HepG2 (cell line): ENCODE measurements around the gene TMEM39A. TPM values are rescaled to one million over a fixed set of nuclear protein-coding genes. Genes with fewer than 3 reads are reported as not detected.

Experiments used
- MAFG ChIP-seq: sonication (generic); formaldehyde crosslinking; IDR thresholded peaks from 2 replicates; pipeline ENCODE4 v1.5.1; 2020; ENCODE audit warnings: mild to moderate bottlenecking, missing genetic modification reagents
- PPARG ChIP-seq: conservative IDR thresholded peaks from 2 replicates; pipeline ENCODE4 v1.6.1; 2016; ENCODE audit warnings: missing biosample characterization, missing genetic modification reagents
- SP2 ChIP-seq: sonication (generic); formaldehyde crosslinking; IDR thresholded peaks from 2 replicates; pipeline ENCODE4 v1.5.1; 2020; ENCODE audit warnings: mild to moderate bottlenecking, missing genetic modification reagents
- SRSF1 ChIP-seq: fragments of 200-400 bp; formaldehyde crosslinking; optimal IDR thresholded peaks from 2 replicates; pipeline ENCODE3; 2017; ENCODE audit warnings: mild to moderate bottlenecking, low read depth, low read length, moderate library complexity
- TARDBP ChIP-seq: sonication (generic); formaldehyde crosslinking; IDR thresholded peaks from 2 replicates; pipeline ENCODE4 v1.8.0; 2022; ENCODE audit warnings: mild to moderate bottlenecking, missing genetic modification reagents
- TOPORS ChIP-seq: sonication (generic); formaldehyde crosslinking; IDR thresholded peaks from 2 replicates; pipeline ENCODE4 v1.8.0; 2023; ENCODE audit warnings: mild to moderate bottlenecking, missing genetic modification reagents
- ZBTB7B ChIP-seq: sonication (generic); formaldehyde crosslinking; IDR thresholded peaks from 2 replicates; pipeline ENCODE4 v1.4.0; 2020; ENCODE audit warnings: missing genetic modification reagents
- ZMYM4 ChIP-seq: sonication (generic); formaldehyde crosslinking; IDR thresholded peaks from 2 replicates; pipeline ENCODE4 v1.8.1; 2023; ENCODE audit warnings: mild to moderate bottlenecking, missing genetic modification reagents
- ZNF431 ChIP-seq: sonication (generic); formaldehyde crosslinking; IDR thresholded peaks from 2 replicates; pipeline ENCODE4 v1.9.0; 2022; ENCODE audit warnings: missing genetic modification reagents, low read depth, mild to moderate bottlenecking, borderline replicate concordance
- ZNF501 ChIP-seq: sonication (generic); formaldehyde crosslinking; IDR thresholded peaks from 2 replicates; pipeline ENCODE4 v1.5.1; 2020; ENCODE audit warnings: mild to moderate bottlenecking, moderate library complexity, missing genetic modification reagents
- ZNF616 ChIP-seq: sonication (generic); formaldehyde crosslinking; IDR thresholded peaks from 2 replicates; pipeline ENCODE4 v1.5.0; 2020; ENCODE audit warnings: low read depth, mild to moderate bottlenecking, missing genetic modification reagents
- ZNF766 ChIP-seq: sonication (generic); formaldehyde crosslinking; IDR thresholded peaks from 2 replicates; pipeline ENCODE4 v1.5.0; 2020; ENCODE audit warnings: missing genetic modification reagents, borderline replicate concordance
- ZNF775 ChIP-seq: sonication (generic); formaldehyde crosslinking; IDR thresholded peaks from 2 replicates; pipeline ENCODE4 v1.4.0; 2020; ENCODE audit warnings: missing genetic modification reagents, mild to moderate bottlenecking, moderate library complexity, borderline replicate concordance
- ZNF780A ChIP-seq: sonication (generic); formaldehyde crosslinking; IDR thresholded peaks from 2 replicates; pipeline ENCODE4 v1.8.0; 2022; ENCODE audit warnings: mild to moderate bottlenecking, missing genetic modification reagents, moderate library complexity
- polyA plus RNA-seq, 8 experiments: library from polyadenylated mRNA; depleted of rRNA in 3 of 8; stranded (reverse) in 7 of 8; unstranded in 1 of 8; fragments of >200 nt; fragmentation: Illumina TruSeq in 4 of 8; extraction: Trizol in 4 of 8; gene quantifications; 2 replicates each; pipeline versions ENCODE4 v1.2.1 to v1.2.3, GENCODE V29; 2011 to 2016; ENCODE audit warnings: low read depth in 4 of 8, missing spikeins in 1 of 8, mixed read lengths in 1 of 8; ENCODE audit not compliant: insufficient read depth in 1 of 8
- total RNA-seq, 5 experiments: library from RNA; depleted of rRNA; stranded (reverse); fragments of >200 nt; fragmentation: Illumina TruSeq; extraction: Trizol; gene quantifications; 2 replicates each; pipeline ENCODE4 v1.2.3, GENCODE V29; 2016; ENCODE audit warnings: low read depth in 1 of 5
- TF ChIP-seq, protein P1 (sequence below): IDR thresholded peaks from 2 replicates; pipeline ENCODE4 v1.6.1; 2016; ENCODE audit warnings: mild to moderate bottlenecking
- TF ChIP-seq, protein P2 (sequence below): sonication (generic); formaldehyde crosslinking; IDR thresholded peaks from 2 replicates; pipeline ENCODE4 v1.5.1; 2020; ENCODE audit warnings: missing genetic modification reagents, mild to moderate bottlenecking, borderline replicate concordance
- TF ChIP-seq, protein P3 (sequence below): sonication (generic); formaldehyde crosslinking; IDR thresholded peaks from 2 replicates; pipeline ENCODE4 v1.4.0; 2020; ENCODE audit warnings: missing genetic modification reagents
- TF ChIP-seq, protein P4 (sequence below): sonication (generic); formaldehyde crosslinking; IDR thresholded peaks from 2 replicates; pipeline ENCODE4 v1.4.0; 2020; ENCODE audit warnings: mild to moderate bottlenecking, missing genetic modification reagents

Gene TMEM39A
- total and polyA plus RNA-seq, 2 of the 13 experiments (the other 11 are each of a cell fraction or from before 2014, with no cell fraction given), result 55.8 to 64.9 TPM

DNA sequence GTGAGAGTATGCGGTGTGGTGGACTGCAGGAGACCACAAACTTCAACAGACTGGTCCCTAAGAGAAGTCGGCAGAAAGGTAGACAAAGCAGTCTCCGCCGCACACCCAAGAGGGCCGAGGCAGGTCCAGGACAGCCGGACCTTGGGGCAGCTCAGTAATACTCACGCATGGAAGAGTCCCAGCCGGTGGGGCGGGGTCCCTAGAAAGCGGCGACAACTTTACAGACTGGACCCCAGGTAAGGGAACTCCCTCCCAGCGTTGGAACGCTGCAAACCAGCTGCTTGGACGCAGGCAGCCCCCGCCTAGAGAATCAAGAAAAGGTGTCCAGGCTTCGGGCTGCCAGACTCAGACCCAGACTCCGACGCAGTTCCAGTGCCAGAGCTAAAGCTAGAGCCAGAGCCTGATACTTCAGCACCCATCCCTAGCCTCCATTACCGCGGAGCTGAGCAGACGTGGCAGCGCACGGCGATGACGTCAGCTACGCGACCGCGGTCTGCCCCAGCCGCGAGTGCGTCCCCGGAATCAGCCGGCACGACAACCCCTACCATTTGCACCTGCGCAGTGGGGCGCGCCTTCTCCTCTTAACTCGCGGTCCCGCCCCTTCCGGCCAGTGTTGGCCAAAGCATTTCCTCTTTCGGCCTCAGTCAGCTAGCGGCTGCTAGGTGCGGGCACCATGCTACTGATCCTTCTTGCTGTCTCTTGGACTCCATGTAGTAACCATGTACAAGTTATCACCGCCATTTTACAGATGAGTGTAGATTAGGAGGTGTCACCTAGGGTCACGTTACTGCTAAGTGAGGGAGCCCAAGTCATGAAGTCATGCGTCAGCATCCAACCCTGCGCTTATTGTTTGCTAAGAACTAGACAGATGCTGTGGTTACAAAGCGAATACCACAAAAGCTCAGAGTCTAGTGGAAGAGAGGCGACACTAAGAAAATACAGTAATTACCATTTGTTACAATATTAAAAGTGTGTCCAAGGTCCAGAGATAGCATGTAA is at the start of gene TMEM39A (continued):
- TF ChIP-seq, protein P1, sequence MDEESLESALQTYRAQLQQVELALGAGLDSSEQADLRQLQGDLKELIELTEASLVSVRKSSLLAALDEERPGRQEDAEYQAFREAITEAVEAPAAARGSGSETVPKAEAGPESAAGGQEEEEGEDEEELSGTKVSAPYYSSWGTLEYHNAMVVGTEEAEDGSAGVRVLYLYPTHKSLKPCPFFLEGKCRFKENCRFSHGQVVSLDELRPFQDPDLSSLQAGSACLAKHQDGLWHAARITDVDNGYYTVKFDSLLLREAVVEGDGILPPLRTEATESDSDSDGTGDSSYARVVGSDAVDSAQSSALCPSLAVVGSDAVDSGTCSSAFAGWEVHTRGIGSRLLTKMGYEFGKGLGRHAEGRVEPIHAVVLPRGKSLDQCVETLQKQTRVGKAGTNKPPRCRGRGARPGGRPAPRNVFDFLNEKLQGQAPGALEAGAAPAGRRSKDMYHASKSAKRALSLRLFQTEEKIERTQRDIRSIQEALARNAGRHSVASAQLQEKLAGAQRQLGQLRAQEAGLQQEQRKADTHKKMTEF (CRISPR knock-in tag), result peak; percentile 97
- TF ChIP-seq ZMYM4 (CRISPR knock-in tag), result peak; percentile 96
- TF ChIP-seq ZNF616 (CRISPR knock-in tag), result no peak
- TF ChIP-seq, protein P2, sequence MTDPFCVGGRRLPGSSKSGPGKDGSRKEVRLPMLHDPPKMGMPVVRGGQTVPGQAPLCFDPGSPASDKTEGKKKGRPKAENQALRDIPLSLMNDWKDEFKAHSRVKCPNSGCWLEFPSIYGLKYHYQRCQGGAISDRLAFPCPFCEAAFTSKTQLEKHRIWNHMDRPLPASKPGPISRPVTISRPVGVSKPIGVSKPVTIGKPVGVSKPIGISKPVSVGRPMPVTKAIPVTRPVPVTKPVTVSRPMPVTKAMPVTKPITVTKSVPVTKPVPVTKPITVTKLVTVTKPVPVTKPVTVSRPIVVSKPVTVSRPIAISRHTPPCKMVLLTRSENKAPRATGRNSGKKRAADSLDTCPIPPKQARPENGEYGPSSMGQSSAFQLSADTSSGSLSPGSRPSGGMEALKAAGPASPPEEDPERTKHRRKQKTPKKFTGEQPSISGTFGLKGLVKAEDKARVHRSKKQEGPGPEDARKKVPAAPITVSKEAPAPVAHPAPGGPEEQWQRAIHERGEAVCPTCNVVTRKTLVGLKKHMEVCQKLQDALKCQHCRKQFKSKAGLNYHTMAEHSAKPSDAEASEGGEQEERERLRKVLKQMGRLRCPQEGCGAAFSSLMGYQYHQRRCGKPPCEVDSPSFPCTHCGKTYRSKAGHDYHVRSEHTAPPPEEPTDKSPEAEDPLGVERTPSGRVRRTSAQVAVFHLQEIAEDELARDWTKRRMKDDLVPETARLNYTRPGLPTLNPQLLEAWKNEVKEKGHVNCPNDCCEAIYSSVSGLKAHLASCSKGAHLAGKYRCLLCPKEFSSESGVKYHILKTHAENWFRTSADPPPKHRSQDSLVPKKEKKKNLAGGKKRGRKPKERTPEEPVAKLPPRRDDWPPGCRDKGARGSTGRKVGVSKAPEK (CRISPR knock-in tag), result no peak
- peak; percentile 6; the same call in 1 of the 2 replicates for TF ChIP-seq ZBTB7B
- TF ChIP-seq TOPORS (CRISPR knock-in tag), result no peak
- TF ChIP-seq, protein P3, sequence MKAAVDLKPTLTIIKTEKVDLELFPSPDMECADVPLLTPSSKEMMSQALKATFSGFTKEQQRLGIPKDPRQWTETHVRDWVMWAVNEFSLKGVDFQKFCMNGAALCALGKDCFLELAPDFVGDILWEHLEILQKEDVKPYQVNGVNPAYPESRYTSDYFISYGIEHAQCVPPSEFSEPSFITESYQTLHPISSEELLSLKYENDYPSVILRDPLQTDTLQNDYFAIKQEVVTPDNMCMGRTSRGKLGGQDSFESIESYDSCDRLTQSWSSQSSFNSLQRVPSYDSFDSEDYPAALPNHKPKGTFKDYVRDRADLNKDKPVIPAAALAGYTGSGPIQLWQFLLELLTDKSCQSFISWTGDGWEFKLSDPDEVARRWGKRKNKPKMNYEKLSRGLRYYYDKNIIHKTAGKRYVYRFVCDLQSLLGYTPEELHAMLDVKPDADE, result no peak
- TF ChIP-seq ZNF780A (CRISPR knock-in tag), result 0 out of 2 replicates have a peak, but pooled peaks have one; percentile 71
- TF ChIP-seq ZNF501, result peak; percentile 87
- TF ChIP-seq, protein P4, sequence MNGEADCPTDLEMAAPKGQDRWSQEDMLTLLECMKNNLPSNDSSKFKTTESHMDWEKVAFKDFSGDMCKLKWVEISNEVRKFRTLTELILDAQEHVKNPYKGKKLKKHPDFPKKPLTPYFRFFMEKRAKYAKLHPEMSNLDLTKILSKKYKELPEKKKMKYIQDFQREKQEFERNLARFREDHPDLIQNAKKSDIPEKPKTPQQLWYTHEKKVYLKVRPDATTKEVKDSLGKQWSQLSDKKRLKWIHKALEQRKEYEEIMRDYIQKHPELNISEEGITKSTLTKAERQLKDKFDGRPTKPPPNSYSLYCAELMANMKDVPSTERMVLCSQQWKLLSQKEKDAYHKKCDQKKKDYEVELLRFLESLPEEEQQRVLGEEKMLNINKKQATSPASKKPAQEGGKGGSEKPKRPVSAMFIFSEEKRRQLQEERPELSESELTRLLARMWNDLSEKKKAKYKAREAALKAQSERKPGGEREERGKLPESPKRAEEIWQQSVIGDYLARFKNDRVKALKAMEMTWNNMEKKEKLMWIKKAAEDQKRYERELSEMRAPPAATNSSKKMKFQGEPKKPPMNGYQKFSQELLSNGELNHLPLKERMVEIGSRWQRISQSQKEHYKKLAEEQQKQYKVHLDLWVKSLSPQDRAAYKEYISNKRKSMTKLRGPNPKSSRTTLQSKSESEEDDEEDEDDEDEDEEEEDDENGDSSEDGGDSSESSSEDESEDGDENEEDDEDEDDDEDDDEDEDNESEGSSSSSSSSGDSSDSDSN (CRISPR knock-in tag), result peak; percentile 75
- no peak for TF ChIP-seq ZNF766 (CRISPR knock-in tag)
- TF ChIP-seq ZNF775 (CRISPR knock-in tag), result no peak
- TF ChIP-seq SP2, result peak; percentile 86
- no peak for TF ChIP-seq ZNF431 (CRISPR knock-in tag)
- peak; percentile 45; the same call in 1 of the 2 replicates for TF ChIP-seq PPARG
- TF ChIP-seq SRSF1, result peak; percentile 85
- peak; percentile 85; the same call in 1 of the 2 replicates for TF ChIP-seq TARDBP
- no peak for TF ChIP-seq MAFG
